ENCODE data around the gene INO80B.
"Not testable (repeated sequence)": the region's sequence is repeated elsewhere in the genome, so short reads cannot be mapped to it uniquely, and the experiment has no call there.

The INO80B gene

GRCh38 chr2:74481961-74482800 lies 27.3 kb downstream of the INO80B start:
- DNase-seq (ENCODE audit: low read depth, low spot score) = no peak

- DNase-seq (ENCODE audit: low read depth, low spot score) = peak; percentile 85
Measured at GRCh38 chr2:74482801-74483674, 28.2 kb downstream of the INO80B start, which contains the start of the genes CCDC142 and TTC31. Gene CCDC142, minus strand, starts transcription at chr2:74482998. Its CDS starts 161 bp downstream, at chr2:74482837. Gene TTC31, plus strand, starts transcription at chr2:74483081. Its CDS starts 15 bp downstream, at chr2:74483096.

- DNase-seq (ENCODE audit: low read depth, low spot score) = not testable (repeated sequence)
Measured at GRCh38 chr2:74483675-74484164, 28.8 kb downstream of the INO80B start.

- no peak for DNase-seq (ENCODE audit: low read depth, low spot score)
Measured at GRCh38 chr2:74486141-74486540, 31.3 kb downstream of the INO80B start.

- DNase-seq (ENCODE audit: low read depth, low spot score) = no peak
Measured at GRCh38 chr2:74488643-74489481, 34.0 kb downstream of the INO80B start.

GRCh38 chr2:74489906-74490305 lies 35.0 kb downstream of the INO80B start:
- no peak for DNase-seq (ENCODE audit: low read depth, low spot score)

- no peak for DNase-seq (ENCODE audit: low read depth, low spot score)
Measured at GRCh38 chr2:74491648-74492544, 37.0 kb downstream of the INO80B start.

- no peak for DNase-seq (ENCODE audit: low read depth, low spot score)
Measured at GRCh38 chr2:74493546-74493945, 38.7 kb downstream of the INO80B start.

- DNase-seq (ENCODE audit: low read depth, low spot score) = no peak
Measured at GRCh38 chr2:74495440-74495839, 40.6 kb downstream of the INO80B start.

GRCh38 chr2:74496997-74497776 lies 42.3 kb downstream of the INO80B start:
- DNase-seq (ENCODE audit: low read depth, low spot score) = no peak

- DNase-seq (ENCODE audit: low read depth, low spot score) = no peak
Measured at GRCh38 chr2:74497777-74498499, 43.1 kb downstream of the INO80B start.

- DNase-seq (ENCODE audit: low read depth, low spot score) = no peak
Measured at GRCh38 chr2:74498500-74499266, 43.8 kb downstream of the INO80B start.

- no peak for DNase-seq (ENCODE audit: low read depth, low spot score)
Measured at GRCh38 chr2:74499267-74499939, 44.5 kb downstream of the INO80B start, which contains the start of gene LBX2. Gene LBX2, minus strand, starts transcription at chr2:74499603. Its CDS starts 66 bp downstream, at chr2:74499537.

GRCh38 chr2:74499940-74500577 lies 45.2 kb downstream of the INO80B start:
- no peak for DNase-seq (ENCODE audit: low read depth, low spot score)

GRCh38 chr2:74500578-74500946 lies 45.7 kb downstream of the INO80B start:
- DNase-seq (ENCODE audit: low read depth, low spot score) = no peak

GRCh38 chr2:74501335-74502071 lies 46.6 kb downstream of the INO80B start:
- DNase-seq (ENCODE audit: low read depth, low spot score) = no peak

Data from brain pericyte (primary cell).